ENCODE measurements around the gene GARIN3. TPM values are rescaled to one million over a fixed set of nuclear protein-coding genes. Genes with fewer than 3 reads are reported as not detected.

Gene GARIN3
- total RNA-seq, 4 donors from 2014 or later, result not detected

- no peak for TF ChIP-seq CTCF (IDR thresholded peaks at IDR 0.05; ENCODE audit: low read depth)
Observed at GRCh38 chr5:157115502-157115901, 50.6 kb downstream of the GARIN3 start.

GRCh38 chr5:157115012-157115411, 51.1 kb downstream of the GARIN3 start:
- TF ChIP-seq CTCF (IDR thresholded peaks at IDR 0.05; ENCODE audit: low read depth), result no peak

- TF ChIP-seq CTCF (IDR thresholded peaks at IDR 0.05; ENCODE audit: low read depth), result no peak
Observed at GRCh38 chr5:157113002-157113401, 53.1 kb downstream of the GARIN3 start.

Other genes starting within 250 kb of the GARIN3 start
- gene TIMD4, start 203.0 kb downstream of the GARIN3 start, total RNA-seq, result 1 to 10 TPM in 3 of 4 donors, not detected in 1; 2.2 to 3.6 (median 2.6) TPM
- gene HAVCR1, start 107.1 kb downstream of the GARIN3 start, total RNA-seq, result 1 to 10 TPM in 2 of 4 donors, under 1 TPM in 1, not detected in 1; 0.88 to 1.9 (median 1.1) TPM
- gene HAVCR2, start 57.2 kb downstream of the GARIN3 start, total RNA-seq, result 100 to 1,000 TPM in 1 of 4 donors, 10 to 100 TPM in 3; 14.5 to 122 (median 23.9) TPM
- 10 to 100 TPM; 12.1 to 17.8 (median 12.9) TPM for gene MED7, start 23.4 kb downstream of the GARIN3 start, total RNA-seq
- gene ITK, start 14.6 kb upstream of the GARIN3 start, total RNA-seq, result 1 to 10 TPM; 2.8 to 8.8 (median 5.3) TPM
- 10 to 100 TPM in 1 of 4 donors, 1 to 10 TPM in 3; 4.1 to 11.9 (median 6.0) TPM for gene CYFIP2, start 99.9 kb upstream of the GARIN3 start, total RNA-seq

Measured in subcutaneous adipose tissue (tissue), 4 donors.